ENCODE results near the gene MICU1.

DNA sequence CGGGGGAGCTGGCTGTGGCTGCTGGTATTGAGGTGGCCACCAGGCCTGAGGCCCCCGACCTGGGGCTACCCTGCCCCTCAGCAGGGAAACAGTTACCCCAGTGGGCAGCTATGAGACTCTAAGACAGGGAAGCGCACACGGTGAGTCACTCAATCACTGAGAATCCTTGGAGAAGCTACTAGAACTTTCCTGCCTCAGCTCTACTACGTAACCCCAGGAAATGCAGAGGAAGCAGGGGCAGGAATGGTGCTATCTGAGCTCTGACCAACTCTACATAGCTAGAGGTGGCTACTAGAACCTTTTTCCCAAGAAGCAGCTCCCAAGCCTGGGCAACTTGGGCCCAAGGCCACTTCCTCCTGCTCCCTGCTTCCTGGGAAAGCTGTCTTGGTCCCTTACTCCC is 283.0 kb downstream of the MICU1 start:
- TF ChIP-seq, protein P1, sequence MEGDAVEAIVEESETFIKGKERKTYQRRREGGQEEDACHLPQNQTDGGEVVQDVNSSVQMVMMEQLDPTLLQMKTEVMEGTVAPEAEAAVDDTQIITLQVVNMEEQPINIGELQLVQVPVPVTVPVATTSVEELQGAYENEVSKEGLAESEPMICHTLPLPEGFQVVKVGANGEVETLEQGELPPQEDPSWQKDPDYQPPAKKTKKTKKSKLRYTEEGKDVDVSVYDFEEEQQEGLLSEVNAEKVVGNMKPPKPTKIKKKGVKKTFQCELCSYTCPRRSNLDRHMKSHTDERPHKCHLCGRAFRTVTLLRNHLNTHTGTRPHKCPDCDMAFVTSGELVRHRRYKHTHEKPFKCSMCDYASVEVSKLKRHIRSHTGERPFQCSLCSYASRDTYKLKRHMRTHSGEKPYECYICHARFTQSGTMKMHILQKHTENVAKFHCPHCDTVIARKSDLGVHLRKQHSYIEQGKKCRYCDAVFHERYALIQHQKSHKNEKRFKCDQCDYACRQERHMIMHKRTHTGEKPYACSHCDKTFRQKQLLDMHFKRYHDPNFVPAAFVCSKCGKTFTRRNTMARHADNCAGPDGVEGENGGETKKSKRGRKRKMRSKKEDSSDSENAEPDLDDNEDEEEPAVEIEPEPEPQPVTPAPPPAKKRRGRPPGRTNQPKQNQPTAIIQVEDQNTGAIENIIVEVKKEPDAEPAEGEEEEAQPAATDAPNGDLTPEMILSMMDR (IDR thresholded peaks at IDR 0.05) = no peak
- TF ChIP-seq POLR2AphosphoS5 (IDR thresholded peaks at IDR 0.05) (no peak), POLR2A (IDR thresholded peaks at IDR 0.05) (no peak)

Measured in upper lobe of left lung (tissue), 4 donors.